ENCODE data around the gene CEP83. TPM values are rescaled to one million over a fixed set of nuclear protein-coding genes. Genes with fewer than 3 reads are reported as not detected.

The CEP83 gene
- total RNA-seq, 1 experiment from 2014 or later, result 19.2 TPM

DNA sequence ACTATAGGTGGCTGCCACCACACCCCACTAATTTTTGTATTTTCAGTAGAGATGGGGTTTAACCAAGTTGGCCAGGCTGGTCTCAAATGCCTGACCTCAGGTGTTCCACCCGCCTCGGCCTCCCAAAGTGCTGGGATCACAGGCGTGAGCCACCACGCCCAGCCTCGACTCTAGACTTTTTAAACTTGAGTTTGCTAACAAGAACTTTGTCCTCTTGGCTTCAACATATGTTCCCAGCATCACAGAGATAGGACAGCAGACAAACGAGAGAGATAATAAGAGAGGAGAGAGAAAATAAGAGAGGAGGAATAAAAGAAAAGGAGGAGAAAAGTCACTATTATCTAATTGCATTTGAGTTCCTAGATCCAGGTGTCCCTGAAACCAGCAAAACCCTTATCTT, 119.1 kb downstream of the CEP83 start:
- no TSS peak for BruUV-seq (replicated peaks)
- no peak overlapping the region for H3K4me3 ChIP-seq (replicated peaks in 1 of 2; ENCODE audit: low read depth in 1 of 2, low read length in 2 of 2)
- no peaks in the 10 kb centered on the region for H3K9me2 ChIP-seq (ENCODE audit: insufficient read depth)
- no peak for DNase-seq (ENCODE audit: low read depth, low spot score)
- no peaks in the 10 kb centered on the region for H3K9me3 ChIP-seq (ENCODE audit: control insufficient read depth in 1 of 2, insufficient read depth in 1 of 2, low read depth in 1 of 2, low read length in 2 of 2)
- ATAC-seq, result no peak
- no peak overlapping the region for H3K4me2 ChIP-seq (ENCODE audit: low read length)
- RAD21 ChIA-PET (ENCODE audit: low non-redundant PET in 1 of 2, low total read pairs in 2 of 2, uncharacterized antibody in 2 of 2, unreplicated experiment in 2 of 2), result no interaction called here
- no peak overlapping the region for H3K27ac ChIP-seq (ENCODE audit: low read depth, low read length)
- POLR2A ChIA-PET, result no interaction called here
- no peaks in the 10 kb centered on the region for H3K79me2 ChIP-seq (ENCODE audit: insufficient read depth, low read length)
- H3K27me3 ChIP-seq (ENCODE audit: insufficient read depth, low read length), result no peaks in the 10 kb centered on the region
- no peaks in the 10 kb centered on the region for H4K20me1 ChIP-seq (ENCODE audit: insufficient read depth)
- intact Hi-C loops (cut with micrococcal nuclease), result no loop called here
- H2AFZ ChIP-seq (ENCODE audit: low read depth, low read length, poor library complexity, severe bottlenecking), result no peak overlapping the region
- no peak overlapping the region for H3K9ac ChIP-seq (ENCODE audit: low read length)
- TF ChIP-seq, protein P1, sequence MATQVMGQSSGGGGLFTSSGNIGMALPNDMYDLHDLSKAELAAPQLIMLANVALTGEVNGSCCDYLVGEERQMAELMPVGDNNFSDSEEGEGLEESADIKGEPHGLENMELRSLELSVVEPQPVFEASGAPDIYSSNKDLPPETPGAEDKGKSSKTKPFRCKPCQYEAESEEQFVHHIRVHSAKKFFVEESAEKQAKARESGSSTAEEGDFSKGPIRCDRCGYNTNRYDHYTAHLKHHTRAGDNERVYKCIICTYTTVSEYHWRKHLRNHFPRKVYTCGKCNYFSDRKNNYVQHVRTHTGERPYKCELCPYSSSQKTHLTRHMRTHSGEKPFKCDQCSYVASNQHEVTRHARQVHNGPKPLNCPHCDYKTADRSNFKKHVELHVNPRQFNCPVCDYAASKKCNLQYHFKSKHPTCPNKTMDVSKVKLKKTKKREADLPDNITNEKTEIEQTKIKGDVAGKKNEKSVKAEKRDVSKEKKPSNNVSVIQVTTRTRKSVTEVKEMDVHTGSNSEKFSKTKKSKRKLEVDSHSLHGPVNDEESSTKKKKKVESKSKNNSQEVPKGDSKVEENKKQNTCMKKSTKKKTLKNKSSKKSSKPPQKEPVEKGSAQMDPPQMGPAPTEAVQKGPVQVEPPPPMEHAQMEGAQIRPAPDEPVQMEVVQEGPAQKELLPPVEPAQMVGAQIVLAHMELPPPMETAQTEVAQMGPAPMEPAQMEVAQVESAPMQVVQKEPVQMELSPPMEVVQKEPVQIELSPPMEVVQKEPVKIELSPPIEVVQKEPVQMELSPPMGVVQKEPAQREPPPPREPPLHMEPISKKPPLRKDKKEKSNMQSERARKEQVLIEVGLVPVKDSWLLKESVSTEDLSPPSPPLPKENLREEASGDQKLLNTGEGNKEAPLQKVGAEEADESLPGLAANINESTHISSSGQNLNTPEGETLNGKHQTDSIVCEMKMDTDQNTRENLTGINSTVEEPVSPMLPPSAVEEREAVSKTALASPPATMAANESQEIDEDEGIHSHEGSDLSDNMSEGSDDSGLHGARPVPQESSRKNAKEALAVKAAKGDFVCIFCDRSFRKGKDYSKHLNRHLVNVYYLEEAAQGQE (IDR thresholded peaks at IDR 0.05; ENCODE audit: low read depth), result no peak
- no peak for TF ChIP-seq EZH2 (IDR thresholded peaks at IDR 0.05)
- TF ChIP-seq, protein P2, sequence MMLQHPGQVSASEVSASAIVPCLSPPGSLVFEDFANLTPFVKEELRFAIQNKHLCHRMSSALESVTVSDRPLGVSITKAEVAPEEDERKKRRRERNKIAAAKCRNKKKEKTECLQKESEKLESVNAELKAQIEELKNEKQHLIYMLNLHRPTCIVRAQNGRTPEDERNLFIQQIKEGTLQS (IDR thresholded peaks at IDR 0.05), result no peak
- TF ChIP-seq, protein P3, sequence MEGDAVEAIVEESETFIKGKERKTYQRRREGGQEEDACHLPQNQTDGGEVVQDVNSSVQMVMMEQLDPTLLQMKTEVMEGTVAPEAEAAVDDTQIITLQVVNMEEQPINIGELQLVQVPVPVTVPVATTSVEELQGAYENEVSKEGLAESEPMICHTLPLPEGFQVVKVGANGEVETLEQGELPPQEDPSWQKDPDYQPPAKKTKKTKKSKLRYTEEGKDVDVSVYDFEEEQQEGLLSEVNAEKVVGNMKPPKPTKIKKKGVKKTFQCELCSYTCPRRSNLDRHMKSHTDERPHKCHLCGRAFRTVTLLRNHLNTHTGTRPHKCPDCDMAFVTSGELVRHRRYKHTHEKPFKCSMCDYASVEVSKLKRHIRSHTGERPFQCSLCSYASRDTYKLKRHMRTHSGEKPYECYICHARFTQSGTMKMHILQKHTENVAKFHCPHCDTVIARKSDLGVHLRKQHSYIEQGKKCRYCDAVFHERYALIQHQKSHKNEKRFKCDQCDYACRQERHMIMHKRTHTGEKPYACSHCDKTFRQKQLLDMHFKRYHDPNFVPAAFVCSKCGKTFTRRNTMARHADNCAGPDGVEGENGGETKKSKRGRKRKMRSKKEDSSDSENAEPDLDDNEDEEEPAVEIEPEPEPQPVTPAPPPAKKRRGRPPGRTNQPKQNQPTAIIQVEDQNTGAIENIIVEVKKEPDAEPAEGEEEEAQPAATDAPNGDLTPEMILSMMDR (IDR thresholded peaks at IDR 0.05 in 2 of 3, conservative IDR thresholded peaks at IDR 0.05 in 1 of 3; ENCODE audit: borderline replicate concordance in 1 of 3, insufficient read depth in 1 of 3, low read depth in 2 of 3, low read length in 2 of 3), result no peak
- TF ChIP-seq SP1 (IDR thresholded peaks at IDR 0.05; ENCODE audit: low read depth), result no peak
- TF ChIP-seq CEBPB (IDR thresholded peaks at IDR 0.05; ENCODE audit: low read depth), result no peak
- TF ChIP-seq JUND (IDR thresholded peaks at IDR 0.05), result no peak
- TF ChIP-seq FOSL1 (IDR thresholded peaks at IDR 0.05; ENCODE audit: low read depth), result no peak
- no peak for TF ChIP-seq EGR1 (IDR thresholded peaks at IDR 0.05; ENCODE audit: low read depth)
- TF ChIP-seq, protein P4, sequence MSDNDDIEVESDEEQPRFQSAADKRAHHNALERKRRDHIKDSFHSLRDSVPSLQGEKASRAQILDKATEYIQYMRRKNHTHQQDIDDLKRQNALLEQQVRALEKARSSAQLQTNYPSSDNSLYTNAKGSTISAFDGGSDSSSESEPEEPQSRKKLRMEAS (IDR thresholded peaks at IDR 0.05), result no peak
- H3K36me3 ChIP-seq (ENCODE audit: control insufficient read depth in 1 of 2, insufficient read depth in 2 of 2, low read length in 2 of 2), result no peaks in the 10 kb centered on the region
- no peaks in the 10 kb centered on the region for H3K4me1 ChIP-seq (ENCODE audit: control insufficient read depth in 1 of 2, insufficient read depth in 2 of 2, low read length in 2 of 2)
- CTCF ChIA-PET, result no interaction called here

All from HCT116 (cell line).